A549 (cell line): ENCODE data around the gene MCTP1. TPM values are rescaled to one million over a fixed set of nuclear protein-coding genes. Genes with fewer than 3 reads are reported as not detected.

Experiments
- ATAC-seq, 2 experiments: fragments of 200-7000 bp in 1 of 2; fragments of >200 bp in 1 of 2; cut with Nextera tagmentation in 1 of 2; cut with Tn5 transposase in 1 of 2; 3 replicates each; pipeline versions ENCODE4 v1.8.0 to v1.9.1; 2018 to 2020; ENCODE audit warnings: mild to moderate bottlenecking in 1 of 2, moderate library complexity in 1 of 2
- CTCF ChIA-PET: fragments of 300-600 bp; sonication (Branson Sonifier 250); formaldehyde crosslinking; extraction: SDS; loops from one replicate; lab custom pipeline; 2021; ENCODE audit warnings: antibody characterized with exemption, inconsistent platforms; lab: Yijun Ruan, JAX
- POLR2A ChIA-PET: fragments of 350-600 bp; formaldehyde crosslinking; extraction: SDS; loops from one replicate; lab custom pipeline; 2021; ENCODE audit warnings: antibody characterized with exemption, inconsistent platforms; lab: Yijun Ruan, JAX
- DNase-seq, 2 experiments: peaks; one replicate each; pipeline versions ENCODE4 v3.0.0 to v3.0.0-alpha.2; 2011 to 2016; ENCODE audit warnings: low read depth in 1 of 2, low spot score in 1 of 2
- FAIRE-seq: peaks from 2 replicates; lab custom pipeline; 2011; peaks lifted over from hg19 to GRCh38; lab: Jason Lieb, UNC
- H3K27ac ChIP-seq, 2 experiments: fragments of >200 bp; sonication (Bioruptor Twin); formaldehyde crosslinking; 3 replicates each; pipeline ENCODE4 v1.5.1; 2016 to 2017
- H3K4me1 ChIP-seq: fragments of >200 bp; sonication (Bioruptor Twin); formaldehyde crosslinking; 3 replicates; pipeline ENCODE4 v1.6.1; 2016
- H3K4me2 ChIP-seq: fragments of >200 bp; sonication (Bioruptor Twin); formaldehyde crosslinking; 3 replicates; pipeline ENCODE4 v1.6.1; 2016
- H3K4me3 ChIP-seq: fragments of >200 bp; sonication (Bioruptor Twin); formaldehyde crosslinking; 3 replicates; pipeline ENCODE4 v1.5.1; 2016
- H3K9me3 ChIP-seq: fragments of >200 bp; sonication (Bioruptor Twin); formaldehyde crosslinking; 3 replicates; pipeline ENCODE4 v1.6.1; 2016
- BCL3 ChIP-seq: fragments of >200 bp; sonication (Bioruptor Twin); formaldehyde crosslinking; IDR thresholded peaks from 3 replicates; pipeline ENCODE4 v1.6.1; 2016
- CBX2 ChIP-seq: fragments of 200-600 bp; sonication (generic); IDR thresholded peaks from 2 replicates; pipeline ENCODE4 v1.6.1; 2016; ENCODE audit warnings: low read depth, mild to moderate bottlenecking, borderline replicate concordance
- CBX8 ChIP-seq: fragments of 200-600 bp; sonication (generic); IDR thresholded peaks from 2 replicates; pipeline ENCODE4 v1.6.1; 2016
- CEBPB ChIP-seq, 2 experiments: fragments of >200 bp in 1 of 2; sonication (Bioruptor Twin) in 1 of 2; formaldehyde crosslinking in 1 of 2; IDR thresholded peaks; 2 replicates each; pipeline ENCODE4 v1.6.1; 2012 to 2016
- CTCF ChIP-seq: fragments of >200 bp; sonication (Bioruptor Twin); formaldehyde crosslinking; IDR thresholded peaks from 3 replicates; pipeline ENCODE4 v1.5.1; 2016
- E2F6 ChIP-seq: IDR thresholded peaks from 2 replicates; pipeline ENCODE4 v1.6.1; 2012; ENCODE audit warnings: low read depth, borderline replicate concordance
- FOSL2 ChIP-seq, 2 experiments: fragments of 450-650 bp in 1 of 2; fragments of >200 bp in 1 of 2; sonication (Bioruptor Twin) in 1 of 2; formaldehyde crosslinking; IDR thresholded peaks; 2 replicates each; pipeline versions ENCODE4 v1.5.0 to v1.6.1; 2016 to 2020; ENCODE audit warnings: mild to moderate bottlenecking in 1 of 2, moderate library complexity in 1 of 2
- HDAC2 ChIP-seq: fragments of 200-600 bp; sonication (generic); IDR thresholded peaks from 2 replicates; pipeline ENCODE4 v1.6.1; 2016
- HEYL ChIP-seq: fragments of 250-450 bp; sonication (Bioruptor Pico); IDR thresholded peaks from 2 replicates; pipeline ENCODE4 v1.8.0; 2021; ENCODE audit warnings: mild to moderate bottlenecking, moderate library complexity
- JUNB ChIP-seq: fragments of >200 bp; sonication (Bioruptor Twin); formaldehyde crosslinking; IDR thresholded peaks from 2 replicates; pipeline ENCODE4 v1.6.1; 2016
- KDM1A ChIP-seq: fragments of 200-600 bp; sonication (generic); IDR thresholded peaks from 2 replicates; pipeline ENCODE4 v1.6.1; 2016; ENCODE audit warnings: low read depth, mild to moderate bottlenecking
- KDM5A ChIP-seq: fragments of 200-600 bp; sonication (generic); IDR thresholded peaks from 2 replicates; pipeline ENCODE4 v1.6.1; 2016; ENCODE audit warnings: antibody characterized with exemption, mild to moderate bottlenecking
- MAFK ChIP-seq: fragments of 450-650 bp; IDR thresholded peaks from 2 replicates; pipeline ENCODE4 v1.6.1; 2014; ENCODE audit not compliant: partially characterized antibody
- MYC ChIP-seq: IDR thresholded peaks from 2 replicates; pipeline ENCODE4 v1.6.1; 2012; ENCODE audit warnings: mild to moderate bottlenecking, inconsistent platforms, low read length, improper control_type of control experiment, borderline replicate concordance
- NPAS2 ChIP-seq: fragments of 250-450 bp; sonication (Bioruptor Pico); IDR thresholded peaks from 2 replicates; pipeline ENCODE4 v1.8.0; 2022; ENCODE audit warnings: mild to moderate bottlenecking, moderate library complexity, borderline replicate concordance
- POLR2AphosphoS2 ChIP-seq: conservative IDR thresholded peaks from 2 replicates; pipeline ENCODE4 v1.6.1; 2012; ENCODE audit warnings: low read length, improper control_type of control experiment, inconsistent platforms
- RARB ChIP-seq: fragments of 250-450 bp; sonication (Bioruptor Pico); IDR thresholded peaks from 2 replicates; pipeline ENCODE4 v1.8.0; 2021; ENCODE audit warnings: mild to moderate bottlenecking, moderate library complexity
- RCOR1 ChIP-seq: fragments of 150-350 bp; IDR thresholded peaks from 2 replicates; pipeline ENCODE4 v1.6.1; 2014; ENCODE audit warnings: antibody characterized with exemption, low read length, low read depth
- RFX5 ChIP-seq: fragments of 450-650 bp; IDR thresholded peaks from 2 replicates; pipeline ENCODE4 v1.7.1; 2014; ENCODE audit warnings: antibody characterized with exemption, mild to moderate bottlenecking, moderate library complexity
- ZNF302 ChIP-seq: fragments of 250-450 bp; sonication (Bioruptor Pico); IDR thresholded peaks from 2 replicates; pipeline ENCODE4 v1.9.0; 2021; ENCODE audit warnings: inconsistent platforms, mild to moderate bottlenecking, moderate library complexity
- ZSCAN20 ChIP-seq: fragments of 250-450 bp; sonication (Bioruptor Pico); IDR thresholded peaks from 2 replicates; pipeline ENCODE4 v1.8.0; 2022; ENCODE audit warnings: mild to moderate bottlenecking, moderate library complexity
- WGBS: methylation state at CpG from one replicate; pipeline ENCODE4 v1.1.6; 2017; ENCODE audit errors: missing lambda C conversion rate; 5-methylcytosine and 5-hydroxymethylcytosine counted together
- polyA plus RNA-seq, 4 experiments: library from polyadenylated mRNA; depleted of rRNA in 3 of 4; stranded (reverse); fragments of >200 nt; fragmentation: RNase III in 1 of 4; extraction: RNeasy Plus Mini Kit Qiagen cat#74134 plus additional on column Dnase treatment in 1 of 4; gene quantifications; 2 replicates in 3 of 4; 3 replicates in 1 of 4; pipeline ENCODE4 v1.2.3, GENCODE V29; 2011 to 2017

MCTP1 gene
- polyA plus RNA-seq, 2 of the 4 experiments (the other 2 are of a cell fraction) = 5.4 to 6.9 TPM

GRCh38 chr5:95035891-95036685 is 248.8 kb downstream of the MCTP1 start:
- 55% methylated on average over 7 of the region's 7 CpGs for WGBS
- no peaks in the 10 kb centered on the region for H3K4me1 ChIP-seq
- H3K27ac ChIP-seq = no peak overlapping the region
- FAIRE-seq = no peak
- ChIA-PET CTCF (no interaction called here), POLR2A (no interaction called here)
- no peak overlapping the region for H3K4me2 ChIP-seq
- H3K9me3 ChIP-seq = no peaks in the 10 kb centered on the region
- no peak for ATAC-seq
- no peak overlapping the region for H3K4me3 ChIP-seq
- no peak for TF ChIP-seq JUNB
- TF ChIP-seq BCL3 = no peak
- TF ChIP-seq NPAS2 (CRISPR knock-in tag) = no peak
- TF ChIP-seq POLR2AphosphoS2 = no peak
- TF ChIP-seq MYC = no peak
- TF ChIP-seq RARB (CRISPR knock-in tag) = no peak
- TF ChIP-seq MAFK = no peak
- TF ChIP-seq CTCF = no peak
- DNase-seq = no peak

GRCh38 chr5:95032801-95033200 is 252.1 kb downstream of the MCTP1 start:
- ATAC-seq = no peak
- 90% methylated on average over 1 of the region's 1 CpG for WGBS
- POLR2A ChIA-PET = no interaction called here

GRCh38 chr5:95029569-95030366 is 255.1 kb downstream of the MCTP1 start:
- H3K4me2 ChIP-seq = no peak overlapping the region
- 63% methylated on average over 9 of the region's 9 CpGs for WGBS
- H3K9me3 ChIP-seq = no peaks in the 10 kb centered on the region
- no peak for FAIRE-seq
- no peak for ATAC-seq
- DNase-seq = no peak
- H3K4me3 ChIP-seq = no peak overlapping the region
- no peak for TF ChIP-seq MYC
- TF ChIP-seq FOSL2 (IDR thresholded peaks at IDR 0.05) = no peak
- TF ChIP-seq FOSL2 (CRISPR knock-in tag; IDR thresholded peaks at IDR 0.05) = no peak
- no peak for TF ChIP-seq ZNF302 (CRISPR knock-in tag)
- no peak for TF ChIP-seq KDM5A
- TF ChIP-seq KDM1A = no peak
- no peak for TF ChIP-seq RFX5
- no peak for TF ChIP-seq E2F6
- TF ChIP-seq CBX2 = no peak
- no peak for TF ChIP-seq RCOR1
- TF ChIP-seq ZSCAN20 (CRISPR knock-in tag) = no peak
- TF ChIP-seq HDAC2 = no peak
- TF ChIP-seq NPAS2 (CRISPR knock-in tag) = no peak
- no peak for TF ChIP-seq CEBPB (IDR thresholded peaks at IDR 0.05)
- TF ChIP-seq CBX8 = no peak
- POLR2A ChIA-PET = no interaction called here
- no peaks in the 10 kb centered on the region for H3K4me1 ChIP-seq
- CTCF ChIA-PET = interaction anchor here (1.0 kb wide), 1 partner anchor 300 kb away, joined by 3 read pairs; no protein-coding TSS in a partner anchor
- H3K27ac ChIP-seq = no peak overlapping the region

More at GRCh38 chr5:95032801-95033200, 252.1 kb downstream of the MCTP1 start:
- Histone ChIP-seq H3K27ac (no peak overlapping the region), H3K4me2 (no peak overlapping the region), H3K9me3 (no peaks in the 10 kb centered on the region), H3K4me3 (no peak overlapping the region), H3K4me1 (no peaks in the 10 kb centered on the region)
- no peak for FAIRE-seq
- TF ChIP-seq HEYL (CRISPR knock-in tag) = no peak
- CTCF ChIA-PET = no interaction called here
- DNase-seq = no peak
